Epithelial cell of umbilical artery (primary cell): ENCODE data around the gene DAB2IP. TPM values are rescaled to one million over a fixed set of nuclear protein-coding genes. Genes with fewer than 3 reads are reported as not detected.

Source experiments
- total RNA-seq: library from RNA; depleted of rRNA; stranded (reverse); fragments of >200 nt; gene quantifications from 2 replicates; pipeline ENCODE4 v1.2.3, GENCODE V29; 2014

Gene DAB2IP
- total RNA-seq: 11.6 and 24.4 TPM in 2 replicates

DNA sequence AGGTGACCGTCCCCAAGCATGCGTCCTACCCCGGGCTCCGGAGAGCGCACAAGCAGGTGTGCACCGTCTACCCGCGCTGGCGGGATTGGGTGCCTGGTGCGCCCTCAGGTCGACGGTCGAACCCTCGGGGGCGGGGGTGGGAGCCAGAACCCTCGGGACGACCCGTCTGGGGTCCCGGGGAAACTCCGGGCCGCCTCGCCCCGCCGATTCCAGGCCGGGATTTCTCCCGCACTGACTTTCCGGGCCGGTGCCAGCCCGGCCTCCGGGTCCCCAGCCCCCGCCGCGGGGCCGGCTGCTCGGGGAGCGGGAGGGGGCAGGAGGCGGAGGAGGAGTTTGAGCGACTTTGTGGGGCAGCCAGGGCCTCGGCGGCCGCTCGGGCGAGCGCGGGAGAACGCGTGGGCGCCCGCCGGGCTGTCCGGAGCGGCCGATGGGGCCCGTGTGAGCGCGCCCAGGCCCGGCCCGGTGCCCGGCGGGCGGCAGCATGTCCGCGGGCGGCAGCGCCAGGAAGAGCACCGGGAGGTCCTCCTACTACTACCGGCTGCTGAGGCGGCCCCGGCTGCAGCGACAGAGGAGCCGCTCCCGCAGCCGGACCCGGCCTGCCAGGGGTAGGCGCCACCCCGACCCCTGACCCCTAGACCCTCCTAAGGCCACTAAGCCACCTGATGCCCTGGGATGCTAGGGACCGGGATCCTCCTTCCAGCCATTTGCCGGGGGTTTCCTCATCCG lies at the start of gene DAB2IP:
TSS of gene DAB2IP (plus strand) at position 340 of the 726 bp plus-strand sequence. CDS start at position 482, 142 bp downstream.

Other genes with a start within 250 kb of the DAB2IP start
- 0.32 TPM in 1 of 2 replicates, not detected in the other for gene GGTA1, start 151.8 kb upstream of the DAB2IP start, total RNA-seq